ENCODE measurements around the gene PNMA6E.

PNMA6E gene

DNA sequence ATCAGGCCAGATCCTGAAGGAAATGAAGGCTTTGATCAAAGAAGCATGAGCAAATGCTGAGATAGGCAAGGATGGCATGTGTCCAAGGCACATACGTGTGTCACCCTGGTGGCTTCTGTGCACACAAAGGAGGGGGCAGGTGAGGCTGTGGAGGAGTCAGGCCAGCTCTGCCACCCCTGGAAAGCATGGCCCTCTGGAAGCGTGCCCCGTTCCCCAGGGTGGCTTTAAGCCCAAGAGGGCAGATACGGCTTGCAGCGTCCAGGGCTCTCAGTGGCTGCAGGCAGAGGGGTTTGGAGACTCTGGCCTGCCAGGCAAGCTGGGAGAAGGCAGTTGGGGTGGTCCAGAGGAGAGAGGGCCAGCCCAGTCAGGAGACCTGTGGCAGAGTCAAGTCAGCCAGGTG, 25.6 kb downstream of the PNMA6E start:
- no peak for DNase-seq (ENCODE audit: low read depth)
- H3K4me3 ChIP-seq (replicated peaks; ENCODE audit: low read depth, low read length), result no peak overlapping the region
- no peak for TF ChIP-seq CTCF (IDR thresholded peaks at IDR 0.05; ENCODE audit: low read length, missing control alignments)

GRCh38 chrX:153374426-153374825, 26.7 kb downstream of the PNMA6E start:
- no peak overlapping the region for H3K4me3 ChIP-seq (replicated peaks; ENCODE audit: low read depth, low read length)
- no peak for DNase-seq (ENCODE audit: low read depth)
- no peak for TF ChIP-seq CTCF (IDR thresholded peaks at IDR 0.05; ENCODE audit: low read length, missing control alignments)

GRCh38 chrX:153372949-153373348, 28.2 kb downstream of the PNMA6E start:
- DNase-seq (ENCODE audit: low read depth), result no peak
- H3K4me3 ChIP-seq (replicated peaks; ENCODE audit: low read depth, low read length), result no peak overlapping the region
- TF ChIP-seq CTCF (IDR thresholded peaks at IDR 0.05; ENCODE audit: low read length, missing control alignments), result no peak

DNA sequence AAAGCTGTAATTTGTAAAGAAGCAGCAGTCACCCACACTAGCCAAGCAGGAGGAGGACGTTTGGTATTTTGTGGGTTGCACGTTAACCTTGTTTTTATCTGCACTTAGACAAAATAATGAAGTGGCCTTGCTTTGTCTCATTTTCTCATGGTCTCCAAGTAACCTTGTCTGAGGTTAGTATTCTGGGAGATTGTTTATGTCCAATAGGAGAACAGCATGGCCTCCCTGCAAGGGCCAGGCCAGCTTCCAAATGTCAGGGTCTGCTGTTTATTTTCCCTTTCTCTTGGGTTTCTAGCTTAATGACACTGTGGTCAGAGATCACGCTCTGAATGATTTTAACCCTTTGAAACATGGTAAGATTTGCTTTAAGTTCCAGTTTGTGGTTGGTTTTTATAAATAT, 29.9 kb downstream of the PNMA6E start:
- no peak overlapping the region for H3K4me3 ChIP-seq (replicated peaks; ENCODE audit: low read depth, low read length)
- DNase-seq (ENCODE audit: low read depth), result no peak
- TF ChIP-seq CTCF (IDR thresholded peaks at IDR 0.05; ENCODE audit: low read length, missing control alignments), result no peak

- no peak for TF ChIP-seq CTCF (IDR thresholded peaks at IDR 0.05; ENCODE audit: low read length, missing control alignments)
- H3K4me3 ChIP-seq (replicated peaks; ENCODE audit: low read depth, low read length), result no peak overlapping the region
- DNase-seq (ENCODE audit: low read depth), result no peak
Measured at GRCh38 chrX:153370293-153371055, 30.7 kb downstream of the PNMA6E start.

- TF ChIP-seq CTCF (IDR thresholded peaks at IDR 0.05; ENCODE audit: low read length, missing control alignments), result no peak
- no peak for DNase-seq (ENCODE audit: low read depth)
- H3K4me3 ChIP-seq (replicated peaks; ENCODE audit: low read depth, low read length), result no peak overlapping the region
Measured at GRCh38 chrX:153366878-153367538, 34.1 kb downstream of the PNMA6E start.
